ENCODE measurements around the gene ASRGL1. TPM values are rescaled to one million over a fixed set of nuclear protein-coding genes. Genes with fewer than 3 reads are reported as not detected.

The ASRGL1 gene
- total and polyA plus RNA-seq, 2 of the 13 experiments (the other 11 are each of a cell fraction or from before 2014, with no cell fraction given), result 50.8 to 97.5 TPM

DNA sequence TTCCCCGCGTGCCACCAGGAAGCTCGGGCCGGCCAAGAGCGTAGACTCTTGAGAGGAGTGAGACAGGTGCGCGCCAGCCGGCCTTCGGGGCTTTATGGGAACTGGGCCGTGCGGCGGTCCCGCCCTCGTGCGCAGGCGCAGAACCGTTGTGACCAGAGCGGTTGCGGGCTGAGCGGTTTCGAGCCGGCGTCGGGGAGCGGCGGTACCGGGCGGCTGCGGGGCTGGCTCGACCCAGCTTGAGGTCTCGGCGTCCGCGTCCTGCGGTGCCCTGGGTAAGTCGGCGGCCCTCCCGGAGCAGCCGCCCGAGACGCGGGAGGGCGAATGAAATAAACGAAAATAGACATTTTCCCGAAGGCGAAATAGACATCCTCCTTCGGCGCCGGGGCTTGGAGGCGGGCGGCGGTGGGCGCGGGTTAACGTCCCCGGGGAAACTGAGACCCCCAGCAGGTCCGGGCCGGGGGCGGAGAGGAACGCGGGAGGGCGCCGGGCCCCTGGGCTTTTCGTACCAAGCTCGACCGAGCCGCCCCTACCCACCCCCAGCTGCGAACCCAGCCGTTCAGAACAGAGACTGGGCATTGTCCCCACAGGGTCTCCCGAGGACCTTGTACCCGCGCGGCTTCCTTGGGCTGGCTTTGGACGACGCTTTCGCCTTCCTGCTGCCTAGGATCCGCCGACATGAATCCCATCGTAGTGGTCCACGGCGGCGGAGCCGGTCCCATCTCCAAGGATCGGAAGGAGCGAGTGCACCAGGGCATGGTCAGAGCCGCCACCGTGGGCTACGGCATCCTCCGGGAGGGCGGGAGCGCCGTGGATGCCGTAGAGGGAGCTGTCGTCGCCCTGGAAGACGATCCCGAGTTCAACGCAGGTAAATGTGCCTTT, at the start of gene ASRGL1 (continued):
- TF ChIP-seq, protein P1, sequence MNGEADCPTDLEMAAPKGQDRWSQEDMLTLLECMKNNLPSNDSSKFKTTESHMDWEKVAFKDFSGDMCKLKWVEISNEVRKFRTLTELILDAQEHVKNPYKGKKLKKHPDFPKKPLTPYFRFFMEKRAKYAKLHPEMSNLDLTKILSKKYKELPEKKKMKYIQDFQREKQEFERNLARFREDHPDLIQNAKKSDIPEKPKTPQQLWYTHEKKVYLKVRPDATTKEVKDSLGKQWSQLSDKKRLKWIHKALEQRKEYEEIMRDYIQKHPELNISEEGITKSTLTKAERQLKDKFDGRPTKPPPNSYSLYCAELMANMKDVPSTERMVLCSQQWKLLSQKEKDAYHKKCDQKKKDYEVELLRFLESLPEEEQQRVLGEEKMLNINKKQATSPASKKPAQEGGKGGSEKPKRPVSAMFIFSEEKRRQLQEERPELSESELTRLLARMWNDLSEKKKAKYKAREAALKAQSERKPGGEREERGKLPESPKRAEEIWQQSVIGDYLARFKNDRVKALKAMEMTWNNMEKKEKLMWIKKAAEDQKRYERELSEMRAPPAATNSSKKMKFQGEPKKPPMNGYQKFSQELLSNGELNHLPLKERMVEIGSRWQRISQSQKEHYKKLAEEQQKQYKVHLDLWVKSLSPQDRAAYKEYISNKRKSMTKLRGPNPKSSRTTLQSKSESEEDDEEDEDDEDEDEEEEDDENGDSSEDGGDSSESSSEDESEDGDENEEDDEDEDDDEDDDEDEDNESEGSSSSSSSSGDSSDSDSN (CRISPR knock-in tag; IDR thresholded peaks at IDR 0.05), result peak; percentile 82
- TF ChIP-seq ZNF841 (CRISPR knock-in tag; IDR thresholded peaks at IDR 0.05; ENCODE audit: borderline replicate concordance) (no peak), RAD51 (IDR thresholded peaks at IDR 0.05; ENCODE audit: borderline replicate concordance) (no peak), CBX5 (CRISPR knock-in tag; IDR thresholded peaks at IDR 0.05; ENCODE audit: borderline replicate concordance) (peak; percentile 48; the same call in 1 of the 2 replicates), ZNF776 (CRISPR knock-in tag; IDR thresholded peaks at IDR 0.05) (peak; percentile 23; the same call in 1 of the 2 replicates), CEBPB (IDR thresholded peaks at IDR 0.05; ENCODE audit: borderline replicate concordance, low read depth, low read length) (no peak), ZNF720 (CRISPR knock-in tag; IDR thresholded peaks at IDR 0.05) (no peak), ZNF143 (CRISPR knock-in tag; IDR thresholded peaks at IDR 0.05) (peak; percentile 67), MBD4 (IDR thresholded peaks at IDR 0.05; ENCODE audit: borderline replicate concordance, low read length) (no peak), MAF1 (CRISPR knock-in tag; IDR thresholded peaks at IDR 0.05; ENCODE audit: borderline replicate concordance) (no peak), SP2 (CRISPR knock-in tag; IDR thresholded peaks at IDR 0.05) (no peak), ZBTB42 (CRISPR knock-in tag; IDR thresholded peaks at IDR 0.05) (no peak), KLF13 (CRISPR knock-in tag; IDR thresholded peaks at IDR 0.05) (no peak)
- TF ChIP-seq, protein P2, sequence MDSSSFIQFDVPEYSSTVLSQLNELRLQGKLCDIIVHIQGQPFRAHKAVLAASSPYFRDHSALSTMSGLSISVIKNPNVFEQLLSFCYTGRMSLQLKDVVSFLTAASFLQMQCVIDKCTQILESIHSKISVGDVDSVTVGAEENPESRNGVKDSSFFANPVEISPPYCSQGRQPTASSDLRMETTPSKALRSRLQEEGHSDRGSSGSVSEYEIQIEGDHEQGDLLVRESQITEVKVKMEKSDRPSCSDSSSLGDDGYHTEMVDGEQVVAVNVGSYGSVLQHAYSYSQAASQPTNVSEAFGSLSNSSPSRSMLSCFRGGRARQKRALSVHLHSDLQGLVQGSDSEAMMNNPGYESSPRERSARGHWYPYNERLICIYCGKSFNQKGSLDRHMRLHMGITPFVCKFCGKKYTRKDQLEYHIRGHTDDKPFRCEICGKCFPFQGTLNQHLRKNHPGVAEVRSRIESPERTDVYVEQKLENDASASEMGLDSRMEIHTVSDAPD (CRISPR knock-in tag; IDR thresholded peaks at IDR 0.05), result no peak
- TF ChIP-seq, protein P3, sequence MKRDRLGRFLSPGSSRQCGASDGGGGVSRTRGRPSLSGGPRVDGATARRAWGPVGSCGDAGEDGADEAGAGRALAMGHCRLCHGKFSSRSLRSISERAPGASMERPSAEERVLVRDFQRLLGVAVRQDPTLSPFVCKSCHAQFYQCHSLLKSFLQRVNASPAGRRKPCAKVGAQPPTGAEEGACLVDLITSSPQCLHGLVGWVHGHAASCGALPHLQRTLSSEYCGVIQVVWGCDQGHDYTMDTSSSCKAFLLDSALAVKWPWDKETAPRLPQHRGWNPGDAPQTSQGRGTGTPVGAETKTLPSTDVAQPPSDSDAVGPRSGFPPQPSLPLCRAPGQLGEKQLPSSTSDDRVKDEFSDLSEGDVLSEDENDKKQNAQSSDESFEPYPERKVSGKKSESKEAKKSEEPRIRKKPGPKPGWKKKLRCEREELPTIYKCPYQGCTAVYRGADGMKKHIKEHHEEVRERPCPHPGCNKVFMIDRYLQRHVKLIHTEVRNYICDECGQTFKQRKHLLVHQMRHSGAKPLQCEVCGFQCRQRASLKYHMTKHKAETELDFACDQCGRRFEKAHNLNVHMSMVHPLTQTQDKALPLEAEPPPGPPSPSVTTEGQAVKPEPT (CRISPR knock-in tag; IDR thresholded peaks at IDR 0.05; ENCODE audit: low read depth), result no peak
- TF ChIP-seq, protein P4, sequence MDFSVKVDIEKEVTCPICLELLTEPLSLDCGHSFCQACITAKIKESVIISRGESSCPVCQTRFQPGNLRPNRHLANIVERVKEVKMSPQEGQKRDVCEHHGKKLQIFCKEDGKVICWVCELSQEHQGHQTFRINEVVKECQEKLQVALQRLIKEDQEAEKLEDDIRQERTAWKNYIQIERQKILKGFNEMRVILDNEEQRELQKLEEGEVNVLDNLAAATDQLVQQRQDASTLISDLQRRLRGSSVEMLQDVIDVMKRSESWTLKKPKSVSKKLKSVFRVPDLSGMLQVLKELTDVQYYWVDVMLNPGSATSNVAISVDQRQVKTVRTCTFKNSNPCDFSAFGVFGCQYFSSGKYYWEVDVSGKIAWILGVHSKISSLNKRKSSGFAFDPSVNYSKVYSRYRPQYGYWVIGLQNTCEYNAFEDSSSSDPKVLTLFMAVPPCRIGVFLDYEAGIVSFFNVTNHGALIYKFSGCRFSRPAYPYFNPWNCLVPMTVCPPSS (IDR thresholded peaks at IDR 0.05), result no peak

Measured in HepG2 (cell line).